NCI-H526 (cell line): Measurements from ENCODE around the gene KLK2.

Source experiments
- DNase-seq, 2 experiments: peaks; one replicate each; lab custom pipeline; 2025; lab: John Stamatoyannopoulos, UW

The KLK2 gene

GRCh38 chr19:50924586-50924985 is 51.3 kb downstream of the KLK2 start:
- DNase-seq = no peak

DNA sequence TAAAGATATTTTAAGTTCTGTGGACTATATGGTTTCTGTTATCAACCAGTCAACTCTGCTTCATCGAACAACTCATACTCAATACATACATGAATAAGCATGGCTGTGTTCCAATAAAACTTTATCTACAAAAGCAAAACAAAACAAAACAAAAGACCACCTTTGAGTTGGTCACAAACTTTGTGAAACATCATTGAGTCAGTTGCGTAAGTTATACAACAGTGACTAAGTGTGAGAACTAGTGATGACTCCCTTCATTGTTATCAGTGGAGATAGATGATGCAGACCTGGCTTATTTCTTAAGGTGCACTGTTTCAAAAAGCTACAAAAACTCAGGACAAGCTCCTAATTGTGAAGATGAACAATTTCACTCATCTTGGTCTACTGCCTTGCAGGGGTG is 52.5 kb downstream of the KLK2 start:
- DNase-seq = no peak

DNA sequence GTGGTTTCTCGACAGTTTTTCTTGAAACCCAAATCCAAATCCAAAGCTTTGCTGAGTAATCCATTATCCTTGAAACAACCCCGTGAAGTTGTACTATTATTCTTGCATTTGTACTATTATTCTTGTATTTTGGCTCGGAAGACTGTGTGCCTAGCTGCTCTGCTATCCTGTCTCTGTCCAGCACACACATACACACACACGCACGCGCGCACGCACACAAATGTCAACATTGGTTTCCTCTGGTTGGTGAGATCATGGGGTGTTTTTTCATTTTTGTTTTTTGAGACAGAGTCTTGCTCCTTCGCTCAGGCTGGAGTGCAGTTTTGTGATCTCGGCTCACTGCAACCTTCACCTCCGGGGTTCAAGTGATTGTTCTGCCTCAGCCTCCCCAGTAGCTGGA is 52.9 kb downstream of the KLK2 start:
- no peak for DNase-seq

DNA sequence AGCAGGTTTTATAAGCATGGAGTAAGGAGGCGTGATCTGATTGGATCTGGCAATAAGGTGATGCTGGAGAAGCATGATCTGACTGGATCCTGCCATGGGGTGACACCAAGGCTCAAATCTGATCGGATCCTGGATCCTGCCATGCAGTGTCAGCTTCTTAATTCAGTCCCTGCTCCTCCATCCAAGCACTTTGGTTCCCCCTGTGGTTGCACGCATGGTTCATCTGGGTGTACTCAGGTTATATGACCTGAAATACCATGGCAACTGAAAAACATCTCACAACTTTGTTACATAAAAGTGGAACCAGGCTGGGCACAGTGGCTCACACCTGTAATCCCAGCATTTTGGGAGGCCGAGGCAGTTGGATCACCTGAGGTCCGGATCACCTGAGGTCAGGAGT is 55.6 kb downstream of the KLK2 start:
- DNase-seq = no peak
